Ovary (tissue), 3 donors: ENCODE data around the gene TNK2.

ENCODE experiments used
- CTCF ChIP-seq, 3 donors: fragments of 450-650 bp in 2 of 3; fragments of 200-600 bp in 1 of 3; IDR thresholded peaks; one replicate each; pipeline versions ENCODE4 v1.5.1 to v1.8.0; 2016 to 2022; ENCODE audit warnings: antibody characterized with exemption in 3 of 3, mild to moderate bottlenecking in 1 of 3
- POLR2A ChIP-seq: fragments of 450-650 bp; IDR thresholded peaks from one replicate; pipeline ENCODE4 v1.6.1; 2017; ENCODE audit warnings: antibody characterized with exemption, mild to moderate bottlenecking, moderate library complexity
- donor health status: DM: no; HTN: no; CAD: no.

- TF ChIP-seq POLR2A (no peak), CTCF (IDR thresholded peaks at IDR 0.05) (no peak)
Measured at GRCh38 chr3:195888311-195888761, 20.0 kb downstream of the TNK2 start.
